HG02943 (cell line): Measurements from ENCODE around the gene WDR1.

Experiments
- ATAC-seq: cut with Tn5 transposase; IDR thresholded peaks from one replicate; pipeline ENCODE4 v1.9.1; 2021; ENCODE audit warnings: mild to moderate bottlenecking, low read depth, moderate library complexity; ENCODE audit not compliant: unreplicated experiment

The WDR1 gene

GRCh38 chr4:10051517-10052135 is 65.0 kb downstream of the WDR1 start:
- no peak for ATAC-seq

GRCh38 chr4:10050721-10051120 is 65.9 kb downstream of the WDR1 start:
- ATAC-seq = no peak

DNA sequence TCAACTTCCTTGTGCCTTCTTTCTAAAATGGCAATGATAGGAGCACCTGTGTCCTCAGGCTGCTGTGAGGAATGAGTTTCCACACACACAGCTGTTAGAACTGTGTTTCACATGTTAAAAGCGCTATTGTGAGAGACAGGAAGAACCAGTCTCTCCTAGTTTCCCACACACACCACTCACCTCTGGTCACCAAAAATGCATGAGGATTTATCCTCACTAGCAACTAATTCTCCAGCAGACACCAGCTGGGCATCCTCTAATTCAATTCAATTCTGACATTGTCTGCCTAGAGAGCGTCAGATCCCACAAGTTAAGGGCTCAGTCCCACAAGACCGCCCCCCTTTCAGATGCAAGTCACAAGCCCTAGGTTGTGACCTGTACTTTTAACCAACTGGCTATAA is 66.3 kb downstream of the WDR1 start:
- ATAC-seq = no peak

DNA sequence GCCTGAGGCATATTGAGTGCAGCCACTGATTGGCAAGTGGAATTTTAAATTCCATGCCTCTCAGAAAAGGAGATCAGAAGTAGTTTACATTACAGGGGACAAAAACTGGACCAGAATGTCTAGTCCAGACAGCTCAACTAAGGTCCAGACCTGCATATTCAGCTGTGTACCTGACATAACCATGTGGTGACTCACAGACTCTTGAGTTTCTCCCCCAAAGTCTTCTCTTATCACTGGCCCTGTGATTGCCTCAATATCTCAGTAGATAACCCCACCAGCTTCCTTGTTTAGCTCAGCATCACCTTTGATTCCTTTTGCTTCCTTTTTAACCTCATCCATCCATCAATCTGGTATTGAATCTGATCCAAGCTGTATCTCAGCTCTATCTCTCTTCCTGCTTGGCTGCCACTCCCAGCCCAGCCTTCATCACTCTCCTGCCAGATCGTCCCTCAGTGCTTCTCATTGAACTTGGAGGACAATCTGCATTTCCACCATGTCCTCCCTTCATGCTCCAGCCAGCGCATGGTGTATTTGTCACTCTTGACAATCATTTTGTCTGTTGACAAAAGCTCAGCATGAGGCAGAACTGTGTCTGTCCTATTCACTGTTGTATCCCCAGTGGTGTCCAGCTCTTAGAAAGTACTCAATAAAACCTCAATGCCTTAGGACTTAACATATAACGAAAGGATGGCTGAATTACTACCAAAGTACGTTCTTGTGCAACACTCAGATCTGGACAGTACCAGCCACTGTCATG is 67.5 kb downstream of the WDR1 start:
- ATAC-seq = no peak

GRCh38 chr4:10047967-10048366 is 68.6 kb downstream of the WDR1 start:
- no peak for ATAC-seq

- no peak for ATAC-seq
Measured at GRCh38 chr4:10046471-10046870, 70.1 kb downstream of the WDR1 start.

GRCh38 chr4:10045481-10045880 is 71.1 kb downstream of the WDR1 start:
- no peak for ATAC-seq

DNA sequence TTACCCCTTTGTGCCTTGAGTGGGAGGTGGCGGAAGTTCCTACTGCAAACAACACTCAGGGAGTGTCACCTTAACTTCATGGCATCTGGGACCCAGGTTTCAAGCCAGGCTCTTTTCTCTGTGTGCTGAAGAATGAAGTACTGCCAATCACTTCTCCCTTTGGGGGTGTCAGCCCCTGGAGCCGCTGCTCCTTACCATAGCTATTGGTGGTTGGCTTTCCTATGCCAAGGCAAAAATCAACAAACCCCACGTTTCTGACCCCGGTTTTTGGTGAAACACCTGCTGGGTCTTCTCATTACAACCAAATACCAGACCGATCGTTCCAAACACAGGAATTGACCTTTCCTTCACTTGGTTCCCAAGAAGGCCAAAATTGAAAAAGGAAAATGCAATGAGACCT is 75.6 kb downstream of the WDR1 start:
- ATAC-seq = no peak

GRCh38 chr4:10040049-10040892 is 76.3 kb downstream of the WDR1 start:
- no peak for ATAC-seq

GRCh38 chr4:10036807-10037342 is 79.7 kb downstream of the WDR1 start:
- ATAC-seq = no peak

DNA sequence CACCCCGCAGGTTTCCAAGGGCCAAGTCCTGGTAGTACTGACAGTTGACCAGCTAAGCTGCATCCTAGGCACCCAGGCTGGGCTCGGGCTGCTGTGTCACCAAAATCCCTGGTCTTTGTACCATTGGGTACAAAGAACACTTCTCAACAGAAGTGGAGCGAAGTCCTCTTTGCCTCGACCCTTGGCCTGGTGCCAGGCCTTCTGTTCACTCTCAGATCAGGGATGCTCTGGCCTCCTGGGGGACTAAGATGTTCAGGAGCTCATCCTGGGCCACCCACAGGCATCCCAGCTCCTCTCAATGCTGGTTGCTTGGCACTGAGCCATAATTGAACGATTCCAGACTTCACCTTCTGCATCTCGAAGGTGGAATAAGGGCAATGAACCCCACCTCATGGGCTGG is 81.5 kb downstream of the WDR1 start:
- ATAC-seq = no peak

GRCh38 chr4:10034612-10035104 is 81.9 kb downstream of the WDR1 start:
- ATAC-seq = no peak

DNA sequence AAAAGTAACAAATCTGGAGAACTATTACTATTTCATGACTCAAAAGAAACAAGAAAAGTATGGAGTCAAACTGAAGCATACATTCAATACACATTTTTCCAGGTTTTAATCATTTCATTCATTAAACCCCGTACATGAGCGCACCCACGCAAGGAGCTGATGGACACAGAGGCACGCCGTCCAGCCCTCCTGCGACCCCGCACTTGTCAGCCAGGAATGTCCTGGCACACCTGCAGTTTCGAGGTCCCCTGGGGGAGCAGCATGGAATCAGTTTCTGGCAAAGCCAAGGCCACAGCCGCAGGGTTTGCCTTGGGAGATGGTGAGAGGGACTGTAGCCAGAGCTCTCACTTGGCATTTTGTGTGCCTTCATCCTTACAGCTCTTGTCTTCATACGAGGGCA is 82.5 kb downstream of the WDR1 start:
- no peak for ATAC-seq

DNA sequence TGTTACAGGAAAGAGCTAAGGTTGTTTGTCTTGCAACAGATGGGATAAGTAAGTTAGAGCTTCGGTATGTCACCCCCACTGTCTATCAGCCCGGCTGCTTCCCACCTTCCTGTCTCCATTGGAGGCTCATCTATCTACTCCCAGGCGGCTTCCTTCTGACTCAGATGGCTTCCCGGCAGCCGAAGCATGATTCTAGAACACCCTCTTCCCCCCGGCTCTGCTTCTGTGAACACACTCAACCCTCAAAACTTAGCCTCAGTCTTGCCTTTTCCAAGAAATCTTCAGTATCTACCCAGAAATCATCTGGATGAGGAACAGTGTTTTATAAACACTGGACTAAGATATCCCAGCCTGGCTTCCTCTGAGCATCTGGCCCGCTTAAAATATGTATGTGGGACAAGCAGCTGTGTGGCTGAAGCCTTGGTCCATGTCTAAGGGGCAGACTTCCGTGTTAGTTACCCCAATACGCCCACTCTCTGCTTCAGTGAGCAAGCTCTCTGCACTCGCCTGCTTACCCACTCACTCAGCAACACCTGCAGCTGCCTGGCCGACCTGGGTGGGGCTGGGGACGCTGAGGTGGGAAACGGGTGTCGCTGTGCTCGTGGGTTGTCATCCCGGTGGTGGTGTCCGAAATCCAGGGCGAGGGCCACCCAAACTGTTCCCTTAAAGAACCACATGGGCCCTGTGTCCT is 83.3 kb downstream of the WDR1 start:
- no peak for ATAC-seq

- ATAC-seq = no peak
Measured at GRCh38 chr4:10032625-10033024, 84.0 kb downstream of the WDR1 start.

- ATAC-seq = no peak
Measured at GRCh38 chr4:10031668-10032590, 84.7 kb downstream of the WDR1 start.

DNA sequence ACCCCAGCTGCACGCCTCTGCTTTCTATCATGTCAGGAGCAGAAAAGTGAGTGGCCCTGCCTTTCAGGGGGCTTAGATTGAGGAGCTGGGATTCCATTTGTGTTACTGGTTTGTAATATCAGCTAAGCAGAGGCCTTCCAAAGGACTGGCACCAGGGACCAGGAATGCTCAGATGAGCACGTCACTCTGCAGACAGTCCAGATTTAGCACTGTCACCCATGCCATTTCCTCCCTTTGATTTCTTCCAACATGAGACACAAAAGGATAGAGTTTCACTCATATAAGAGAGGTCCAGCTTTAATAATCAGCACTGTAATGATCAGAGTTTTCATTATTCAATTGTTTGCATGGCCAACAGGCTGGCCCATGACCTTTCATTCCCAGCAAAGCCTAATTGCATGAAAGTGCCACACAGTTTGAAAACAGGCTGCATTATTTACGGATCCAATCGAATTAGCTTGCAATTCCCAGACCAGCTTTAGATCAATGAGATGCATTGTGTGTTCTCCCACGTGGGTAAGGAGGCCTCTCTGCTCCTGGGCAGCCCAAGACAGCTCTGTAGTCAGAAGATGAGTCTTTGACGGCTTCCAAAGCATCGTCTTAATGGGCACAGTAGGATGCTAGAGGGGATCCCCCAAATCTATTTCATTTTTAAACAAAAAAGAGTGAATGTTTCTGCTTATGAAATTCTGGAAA is 85.5 kb downstream of the WDR1 start:
- no peak for ATAC-seq

- no peak for ATAC-seq
Measured at GRCh38 chr4:10029403-10029802, 87.2 kb downstream of the WDR1 start.

- ATAC-seq = no peak
Measured at GRCh38 chr4:10028910-10029309, 87.7 kb downstream of the WDR1 start.
